IMR-90 (cell line): Measurements from ENCODE around the gene PDZD7. TPM values are rescaled to one million over a fixed set of nuclear protein-coding genes. Genes with fewer than 3 reads are reported as not detected.

Experiments used
- ATAC-seq: fragments of 200-7000 bp; cut with Tn5 transposase; 2 replicates; pipeline ENCODE4 v1.9.1; 2020; ENCODE audit warnings: low read depth, mild to moderate bottlenecking, moderate library complexity
- BruUV-seq: library from RNA; stranded (reverse); fragments of 400-500 nt; replicated peaks from 2 replicates; lab custom pipeline; 2021; lab: Mats Ljungman, UMichigan
- CTCF ChIA-PET: fragments of 300-600 bp; formaldehyde crosslinking; extraction: SDS; loops from one replicate; lab custom pipeline; 2021; ENCODE audit warnings: antibody characterized with exemption; lab: Yijun Ruan, JAX
- POLR2A ChIA-PET: fragments of 300-600 bp; sonication (Branson Sonifier 250); formaldehyde crosslinking; loops from one replicate; lab custom pipeline; 2022; ENCODE audit warnings: antibody characterized with exemption; ENCODE audit not compliant: unreplicated experiment; lab: Charles Lee
- DNase-seq: peaks from one replicate; pipeline ENCODE4 v3.0.0; 2013
- H2AFZ ChIP-seq: replicated peaks from 2 replicates; pipeline ENCODE3; 2013; ENCODE audit warnings: low read length, mild to moderate bottlenecking; ENCODE audit not compliant: poor library complexity
- H2AK5ac ChIP-seq: 2 replicates; pipeline ENCODE4 v1.6.1; 2013; ENCODE audit warnings: low read depth, low read length, inconsistent platforms
- H2AK9ac ChIP-seq: replicated peaks from 2 replicates; pipeline ENCODE3; 2013; ENCODE audit warnings: mild to moderate bottlenecking, low read depth, low read length, moderate library complexity; ENCODE audit not compliant: poor library complexity
- H2BK120ac ChIP-seq: 2 replicates; pipeline ENCODE4 v1.6.1; 2013; ENCODE audit warnings: low read depth, low read length, inconsistent platforms
- H2BK15ac ChIP-seq: 3 replicates; pipeline ENCODE4 v1.6.1; 2013; ENCODE audit warnings: low read depth, low read length, inconsistent platforms
- H2BK20ac ChIP-seq: 2 replicates; pipeline ENCODE4 v1.6.1; 2013; ENCODE audit warnings: low read depth, mild to moderate bottlenecking, inconsistent platforms, low read length, moderate library complexity
- H2BK5ac ChIP-seq: 2 replicates; pipeline ENCODE4 v1.6.1; 2013; ENCODE audit warnings: mild to moderate bottlenecking, low read depth, low read length, inconsistent platforms; ENCODE audit not compliant: poor library complexity, severe bottlenecking
- H3K14ac ChIP-seq: replicated peaks from 2 replicates; pipeline ENCODE4 v1.6.1; 2013; ENCODE audit warnings: low read depth, low read length, inconsistent platforms
- H3K18ac ChIP-seq: 2 replicates; pipeline ENCODE4 v1.6.1; 2013; ENCODE audit warnings: low read depth, low read length, control low read depth
- H3K23ac ChIP-seq: 2 replicates; pipeline ENCODE4 v1.6.1; 2013; ENCODE audit warnings: low read depth, low read length, inconsistent platforms
- H3K27ac ChIP-seq: 2 replicates; pipeline ENCODE4 v1.5.1; 2013; ENCODE audit warnings: mild to moderate bottlenecking, control low read depth, low read length; ENCODE audit not compliant: insufficient read depth
- H3K27me3 ChIP-seq: 2 replicates; pipeline ENCODE4 v1.6.1; 2013; ENCODE audit warnings: low read length; ENCODE audit not compliant: control insufficient read depth, insufficient read depth
- H3K36me3 ChIP-seq: 2 replicates; pipeline ENCODE4 v1.6.1; 2013; ENCODE audit warnings: low read length, mixed read lengths; ENCODE audit not compliant: control insufficient read depth, insufficient read depth
- H3K4ac ChIP-seq: 2 replicates; pipeline ENCODE4 v1.6.1; 2013; ENCODE audit warnings: low read depth, low read length, inconsistent platforms
- H3K4me1 ChIP-seq: 2 replicates; pipeline ENCODE4 v1.6.1; 2013; ENCODE audit warnings: low read length, mixed read lengths; ENCODE audit not compliant: control insufficient read depth, insufficient read depth
- H3K4me2 ChIP-seq: 2 replicates; pipeline ENCODE4 v1.6.1; 2013; ENCODE audit warnings: low read depth, mild to moderate bottlenecking, control low read depth, low read length, moderate library complexity
- H3K4me3 ChIP-seq: 2 replicates; pipeline ENCODE4 v1.5.1; 2013; ENCODE audit warnings: low read depth, mild to moderate bottlenecking, control low read depth, low read length, moderate library complexity; ENCODE audit not compliant: insufficient read depth
- H3K56ac ChIP-seq: 2 replicates; pipeline ENCODE4 v1.6.1; 2013; ENCODE audit warnings: low read length, inconsistent platforms; ENCODE audit not compliant: insufficient read depth; ENCODE audit errors: extremely low read depth
- H3K79me1 ChIP-seq, 2 experiments: 2 replicates each; pipeline ENCODE4 v1.6.1; 2013; ENCODE audit warnings: low read length in 2 of 2, inconsistent platforms in 1 of 2, low read depth in 1 of 2
- H3K9ac ChIP-seq: 2 replicates; pipeline ENCODE4 v1.6.1; 2013; ENCODE audit warnings: low read depth, low read length, control low read depth
- H3K9me1 ChIP-seq: 2 replicates; pipeline ENCODE4 v1.6.1; 2013; ENCODE audit warnings: low read length, inconsistent platforms; ENCODE audit not compliant: insufficient read depth
- H3K9me3 ChIP-seq: 2 replicates; pipeline ENCODE4 v1.6.1; 2013; ENCODE audit warnings: low read length; ENCODE audit not compliant: control insufficient read depth, insufficient read depth
- H4K20me1 ChIP-seq: 2 replicates; pipeline ENCODE4 v1.6.1; 2013; ENCODE audit warnings: low read length, inconsistent platforms; ENCODE audit not compliant: insufficient read depth
- H4K5ac ChIP-seq: 2 replicates; pipeline ENCODE4 v1.6.1; 2013; ENCODE audit warnings: mild to moderate bottlenecking, low read depth, low read length, control low read depth
- H4K8ac ChIP-seq, 2 experiments: 2 replicates each; pipeline ENCODE4 v1.6.1; 2013; ENCODE audit warnings: low read depth in 2 of 2, low read length in 2 of 2, control low read depth in 1 of 2, inconsistent platforms in 1 of 2
- H4K91ac ChIP-seq: 2 replicates; pipeline ENCODE4 v1.6.1; 2013; ENCODE audit warnings: low read depth, low read length, inconsistent platforms; ENCODE audit not compliant: insufficient read depth
- BHLHE40 ChIP-seq: fragments of 150-350 bp; IDR thresholded peaks from 2 replicates; pipeline ENCODE4 v1.6.1; 2016; ENCODE audit warnings: mild to moderate bottlenecking, low read depth, low read length
- CEBPB ChIP-seq: IDR thresholded peaks from 2 replicates; pipeline ENCODE4 v1.6.1; 2012; ENCODE audit warnings: low read depth, low read length, improper control_type of control experiment
- CTCF ChIP-seq: conservative IDR thresholded peaks from 2 replicates; pipeline ENCODE4 v1.5.1; 2012; ENCODE audit warnings: mild to moderate bottlenecking, low read depth, low read length, improper control_type of control experiment
- ELK1 ChIP-seq: fragments of 150-350 bp; IDR thresholded peaks from 2 replicates; pipeline ENCODE4 v1.6.1; 2016; ENCODE audit warnings: low read depth, mild to moderate bottlenecking, low read length, moderate library complexity, borderline replicate concordance
- MXI1 ChIP-seq: IDR thresholded peaks from 2 replicates; pipeline ENCODE4 v1.6.1; 2012; ENCODE audit warnings: low read depth, mild to moderate bottlenecking, low read length, moderate library complexity, borderline replicate concordance
- POLR2A ChIP-seq: IDR thresholded peaks from 2 replicates; pipeline ENCODE4 v1.6.1; 2012; ENCODE audit warnings: mild to moderate bottlenecking, low read depth, low read length
- RAD21 ChIP-seq: IDR thresholded peaks from 2 replicates; pipeline ENCODE4 v1.6.1; 2012; ENCODE audit warnings: low read length, improper control_type of control experiment
- RCOR1 ChIP-seq: IDR thresholded peaks from 2 replicates; pipeline ENCODE4 v1.6.1; 2012; ENCODE audit warnings: mild to moderate bottlenecking, low read length, improper control_type of control experiment; ENCODE audit not compliant: insufficient replicate concordance
- RFX5 ChIP-seq: IDR thresholded peaks from 2 replicates; pipeline ENCODE4 v1.8.0; 2012; ENCODE audit warnings: low read depth, mild to moderate bottlenecking, low read length, moderate library complexity
- SMC3 ChIP-seq: fragments of 150-350 bp; IDR thresholded peaks from 2 replicates; pipeline ENCODE4 v1.6.1; 2016; ENCODE audit warnings: low read depth, mild to moderate bottlenecking, antibody characterized with exemption, low read length, moderate library complexity
- WGBS, 2 experiments: methylation state at CpG; one replicate each; pipeline versions ENCODE4 v1.1.5 to v1.1.7; 2013; ENCODE audit warnings: missing lambda C conversion rate in 2 of 2; ENCODE audit not compliant: insufficient read length in 1 of 2; ENCODE audit errors: extremely low coverage in 2 of 2; 5-methylcytosine and 5-hydroxymethylcytosine counted together
- dilution Hi-C: fragments of 300-500 bp; cut with HindIII; formaldehyde crosslinking; loops from one replicate; pipeline ENCODE4 v1.14.3; 2018; ENCODE audit warnings: low sequenced_read_pairs; ENCODE audit not compliant: unreplicated experiment
- in situ Hi-C: fragments of 300-500 bp; cut with MboI; formaldehyde crosslinking; loops from 3 replicates; pipeline ENCODE4 v1.14.3; 2019; ENCODE audit warnings: low sequenced_read_pairs, inconsistent platforms, mixed read lengths
- intact Hi-C: fragments of 100-400 bp; cut with micrococcal nuclease; formaldehyde crosslinking; loops from 2 replicates; pipeline ENCODE4 v1.10.0; 2022
- polyA plus RNA-seq, 3 experiments: library from polyadenylated mRNA; depleted of rRNA; stranded (reverse); fragments of >200 nt; gene quantifications; 2 replicates each; pipeline ENCODE4 v1.2.3, GENCODE V29; 2012; ENCODE audit warnings: low replicate concordance in 1 of 3
- total RNA-seq: library from RNA; depleted of rRNA; stranded (reverse); fragments of >200 nt; gene quantifications from 2 replicates; pipeline ENCODE4 v1.2.3, GENCODE V29; 2012

PDZD7 gene
- total and polyA plus RNA-seq, 2 of the 4 experiments (the other 2 are of a cell fraction): 0.90 to 1.5 TPM

GRCh38 chr10:101021239-101021638 lies 9.7 kb downstream of the PDZD7 start:
- H2BK120ac ChIP-seq: no peak overlapping the region
- no peak for ATAC-seq
- intact Hi-C loops (no loop called here), dilution Hi-C loops (no loop called here), in situ Hi-C loops (no loop called here)
- CTCF ChIA-PET: no interaction called here
- no peak overlapping the region for H4K91ac ChIP-seq
- H3K4me2 ChIP-seq: no peak overlapping the region
- POLR2A ChIA-PET: no interaction called here
- no peak overlapping the region for H3K4ac ChIP-seq
- no peak overlapping the region for H3K23ac ChIP-seq
- no peak for TF ChIP-seq SMC3
- no peak for TF ChIP-seq RFX5
- TF ChIP-seq MXI1: no peak
- TF ChIP-seq RCOR1: no peak
- no peak for TF ChIP-seq CTCF
- no peak for TF ChIP-seq ELK1
- TF ChIP-seq RAD21: no peak
- no peak for TF ChIP-seq BHLHE40
- TF ChIP-seq POLR2A: no peak
- TF ChIP-seq CEBPB: no peak
- H2BK20ac ChIP-seq: no peak overlapping the region
- H3K56ac ChIP-seq: no peak overlapping the region
- no peak overlapping the region for H3K27ac ChIP-seq
- H2AFZ ChIP-seq: no peak overlapping the region
- no peaks in the 10 kb centered on the region for H4K20me1 ChIP-seq
- H3K14ac ChIP-seq: no peak overlapping the region
- no peaks in the 10 kb centered on the region for H3K9me1 ChIP-seq
- H2BK15ac ChIP-seq: no peak overlapping the region
- H3K27me3 ChIP-seq: peaks cover 1% of the 10 kb centered on the region; the same call in 1 of the 2 replicates
- H3K4me3 ChIP-seq: no peak overlapping the region
- H3K36me3 ChIP-seq: no peaks in the 10 kb centered on the region
- no peak overlapping the region for H4K5ac ChIP-seq
- no peaks in the 10 kb centered on the region for H3K79me1 ChIP-seq
- H3K4me1 ChIP-seq: no peaks in the 10 kb centered on the region; the same call in 1 of the 2 replicates
- BruUV-seq: no TSS peak
- H3K9me3 ChIP-seq: no peaks in the 10 kb centered on the region
- H4K8ac ChIP-seq: no peak overlapping the region
- no peak overlapping the region for H3K18ac ChIP-seq
- H2AK5ac ChIP-seq: no peak overlapping the region
- H3K9ac ChIP-seq: no peak overlapping the region
- no peak overlapping the region for H2BK5ac ChIP-seq
- DNase-seq: no peak
- WGBS, 2 experiments: 76% methylated on average over 3 of the region's 4 CpGs; no CpG with 5 or more reads in 1 of the 2 experiments
- no peak overlapping the region for H2AK9ac ChIP-seq
